A549 treated with dexamethasone at 1 μM for 4 hours (cell line): Measurements from ENCODE around the gene SLC8A2. TPM values are rescaled to one million over a fixed set of nuclear protein-coding genes. Genes with fewer than 3 reads are reported as not detected.

Source experiments
- total RNA-seq: library from RNA; stranded (reverse); fragments of 200-300 nt; extraction: Qiagen RNA extraction; gene quantifications from 5 replicates; pipeline ENCODE4 v1.2.3, GENCODE V29; 2022

SLC8A2 gene
- 0.24 to 0.58 TPM (median 0.37 TPM) in 5 replicates for total RNA-seq

DNA sequence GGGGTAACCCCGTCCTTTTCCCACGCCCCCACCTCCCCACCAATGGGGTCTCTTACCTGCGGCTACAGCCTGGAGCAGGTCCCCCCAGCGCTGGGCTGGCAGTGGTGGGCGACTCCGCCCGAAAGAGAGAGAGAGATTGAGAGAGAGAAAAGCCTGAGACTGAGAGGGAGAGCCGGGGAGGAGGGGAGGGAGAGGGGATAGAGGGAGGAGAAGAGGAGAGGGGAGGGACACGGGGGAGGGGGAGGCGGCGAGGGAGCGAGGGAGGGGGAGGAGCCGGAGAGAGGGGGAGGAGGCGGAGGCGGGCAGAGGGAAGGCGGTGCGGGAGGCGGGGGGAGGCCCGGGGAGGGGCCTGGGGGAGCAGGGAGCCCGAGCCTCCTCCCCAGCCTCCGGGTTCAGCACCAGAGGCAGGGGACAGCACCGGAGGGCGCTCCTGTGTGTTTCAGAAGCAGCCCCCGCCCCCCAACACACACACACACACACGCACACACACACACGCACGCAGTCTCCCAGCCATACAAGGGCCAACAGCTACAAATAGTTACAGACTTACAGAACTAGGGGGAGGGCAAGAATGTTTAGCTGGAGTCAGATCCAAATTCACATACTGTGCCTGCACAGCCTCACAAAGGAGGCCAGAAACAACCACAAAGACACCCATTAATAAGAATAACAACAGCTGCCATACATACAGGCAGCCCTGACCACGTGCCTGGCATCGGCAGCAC lies at the start of gene SLC8A2:
Gene SLC8A2, minus strand, starts transcription at position 161 of the 725 bp plus-strand sequence. CDS start 5,490 bp downstream, outside the sequence.

DNA sequence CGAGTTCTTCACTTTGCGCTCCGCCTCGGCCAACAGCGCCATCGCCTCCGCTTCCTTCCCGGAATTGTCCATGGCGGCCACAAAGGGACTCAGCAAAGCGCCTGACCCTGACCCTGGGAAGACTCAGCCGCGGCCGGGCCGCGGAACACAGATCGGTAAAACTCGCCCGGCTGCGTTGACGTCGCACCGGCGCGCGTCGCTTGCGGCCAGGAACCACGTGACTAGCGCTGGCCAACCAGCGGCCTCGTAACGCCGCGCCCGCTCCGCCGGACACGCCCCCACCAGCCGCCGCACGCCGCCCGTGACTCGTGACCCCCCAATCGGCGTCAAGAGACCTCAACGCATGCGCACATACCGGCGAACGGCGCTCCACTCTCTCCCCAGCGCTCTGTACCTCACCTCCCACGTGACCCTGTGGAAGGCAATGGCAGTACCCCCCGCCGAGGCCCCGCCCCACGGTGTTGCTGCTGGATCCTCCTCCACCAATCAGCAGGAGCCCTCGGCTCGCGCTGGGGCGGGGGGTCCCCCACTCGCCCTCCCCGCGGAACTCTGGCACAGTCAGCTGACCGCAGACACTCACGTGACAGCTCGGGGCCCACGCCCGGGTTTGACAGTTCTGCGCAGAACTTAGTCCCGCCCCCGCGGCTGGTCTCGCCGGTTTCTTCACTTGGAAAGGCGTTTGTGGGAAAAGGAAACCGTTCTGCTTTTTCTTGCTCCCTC lies 43.3 kb upstream of the SLC8A2 start, which contains the start of gene NAPA:
Gene NAPA, minus strand, starts transcription at position 195 of the 720 bp plus-strand sequence. Its CDS starts 123 bp downstream, at position 72.

GRCh38 chr19:47483800-47484690 lies 12.4 kb upstream of the SLC8A2 start, which contains the start of gene KPTN:
Gene KPTN (minus strand): TSS chr19:47484219. CDS start chr19:47484160, 59 bp downstream.

DNA sequence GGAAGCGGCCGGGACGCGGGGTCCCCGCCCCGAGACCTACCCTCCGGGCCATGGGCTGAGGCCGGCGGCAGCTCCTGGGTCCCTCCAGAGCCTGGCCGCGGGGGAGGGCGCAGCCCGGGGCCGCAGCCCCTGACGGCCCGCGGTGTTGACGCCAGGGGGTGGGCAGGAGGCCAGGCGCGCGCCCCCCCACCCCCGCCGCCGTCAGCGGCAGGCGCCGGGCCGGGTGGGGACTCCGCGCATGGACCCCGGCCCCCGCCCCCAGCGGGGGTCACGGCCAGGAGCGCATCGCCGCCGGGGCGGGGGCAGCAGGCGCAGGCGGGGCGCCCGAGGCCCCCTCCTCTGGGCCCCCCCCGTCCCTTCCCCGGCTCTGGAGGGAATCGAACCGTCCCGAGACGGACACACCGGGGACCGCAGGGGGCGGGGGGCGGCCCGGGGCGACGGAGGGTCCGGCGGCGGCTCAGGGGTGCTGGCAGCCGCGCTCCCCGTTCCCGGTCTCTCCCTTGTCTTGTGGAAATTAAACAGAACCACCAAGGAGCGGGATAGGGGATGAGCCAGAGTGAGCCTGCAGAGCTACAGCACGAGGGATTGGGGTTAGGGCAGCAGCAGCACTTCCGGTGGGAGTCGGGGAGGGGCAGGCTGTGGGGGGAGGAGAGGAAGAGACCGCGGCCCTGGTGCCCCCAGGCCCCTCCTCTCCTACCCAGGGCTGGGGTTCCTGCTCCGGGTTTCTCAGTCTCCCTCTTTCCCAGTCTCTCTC lies 52.5 kb downstream of the SLC8A2 start, which contains the start of gene MEIS3:
Gene MEIS3, minus strand, starts transcription at position 498 of the 754 bp plus-strand sequence. Its CDS starts 446 bp downstream, at position 52.

Other genes starting within 250 kb of the SLC8A2 start
- gene BBC3, start 240.7 kb downstream of the SLC8A2 start, total RNA-seq = 15.1 to 23.4 TPM (median 21.6 TPM) in 5 replicates
- 20.8 to 26.5 TPM (median 25.4 TPM) in 5 replicates for gene CCDC9, start 215.4 kb downstream of the SLC8A2 start, total RNA-seq
- gene INAFM1, start 197.0 kb downstream of the SLC8A2 start, total RNA-seq = 4.7 to 9.6 TPM (median 8.9 TPM) in 5 replicates
- gene C5AR1, start 162.0 kb downstream of the SLC8A2 start, total RNA-seq = 1.2 to 3.3 TPM (median 2.4 TPM) in 5 replicates
- gene C5AR2, start 139.7 kb downstream of the SLC8A2 start, total RNA-seq = 7.0 to 13.8 TPM (median 11.3 TPM) in 5 replicates
- 22.0 to 39.5 TPM (median 37.5 TPM) in 5 replicates for gene DHX34, start 122.6 kb downstream of the SLC8A2 start, total RNA-seq
- gene MEIS3, start 52.4 kb downstream of the SLC8A2 start, total RNA-seq = 32.1 to 48.0 TPM (median 41.6 TPM) in 5 replicates
- 15.3 to 24.0 TPM (median 19.6 TPM) in 5 replicates for gene KPTN, start 12.3 kb upstream of the SLC8A2 start, total RNA-seq
- 85.9 to 107 TPM (median 96.2 TPM) in 5 replicates for gene NAPA, start 43.2 kb upstream of the SLC8A2 start, total RNA-seq
- 0.02 to 0.05 TPM (median 0.04 TPM) in 3 of 5 replicates, not detected in the others for gene ZNF541, start 101.3 kb upstream of the SLC8A2 start, total RNA-seq
- gene BICRA, start 137.2 kb upstream of the SLC8A2 start, total RNA-seq = 9.8 to 20.5 TPM (median 17.0 TPM) in 5 replicates
- 104 to 181 TPM (median 172 TPM) in 5 replicates for gene EHD2, start 241.5 kb upstream of the SLC8A2 start, total RNA-seq